Astrocyte (in vitro differentiated cells and primary cell): ENCODE results near the gene TEX29.

Experiments used
- EZH2 ChIP-seq: IDR thresholded peaks from 2 replicates; pipeline ENCODE4 v1.6.1; 2012; ENCODE audit warnings: mild to moderate bottlenecking, low read length, inconsistent platforms; ENCODE audit not compliant: insufficient read depth
- TF ChIP-seq, protein P1 (sequence below): IDR thresholded peaks from 2 replicates; pipeline ENCODE4 v1.5.1; 2011; ENCODE audit warnings: low read depth, mild to moderate bottlenecking, inconsistent platforms, low read length, moderate library complexity; ENCODE audit not compliant: insufficient read depth

GRCh38 chr13:111316161-111316730 is 4.2 kb upstream of the TEX29 start:
- TF ChIP-seq, protein P1, sequence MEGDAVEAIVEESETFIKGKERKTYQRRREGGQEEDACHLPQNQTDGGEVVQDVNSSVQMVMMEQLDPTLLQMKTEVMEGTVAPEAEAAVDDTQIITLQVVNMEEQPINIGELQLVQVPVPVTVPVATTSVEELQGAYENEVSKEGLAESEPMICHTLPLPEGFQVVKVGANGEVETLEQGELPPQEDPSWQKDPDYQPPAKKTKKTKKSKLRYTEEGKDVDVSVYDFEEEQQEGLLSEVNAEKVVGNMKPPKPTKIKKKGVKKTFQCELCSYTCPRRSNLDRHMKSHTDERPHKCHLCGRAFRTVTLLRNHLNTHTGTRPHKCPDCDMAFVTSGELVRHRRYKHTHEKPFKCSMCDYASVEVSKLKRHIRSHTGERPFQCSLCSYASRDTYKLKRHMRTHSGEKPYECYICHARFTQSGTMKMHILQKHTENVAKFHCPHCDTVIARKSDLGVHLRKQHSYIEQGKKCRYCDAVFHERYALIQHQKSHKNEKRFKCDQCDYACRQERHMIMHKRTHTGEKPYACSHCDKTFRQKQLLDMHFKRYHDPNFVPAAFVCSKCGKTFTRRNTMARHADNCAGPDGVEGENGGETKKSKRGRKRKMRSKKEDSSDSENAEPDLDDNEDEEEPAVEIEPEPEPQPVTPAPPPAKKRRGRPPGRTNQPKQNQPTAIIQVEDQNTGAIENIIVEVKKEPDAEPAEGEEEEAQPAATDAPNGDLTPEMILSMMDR: no peak
- TF ChIP-seq EZH2: no peak
